Prostate gland (tissue), 2 donors: ENCODE results near the gene ASAP3.

Source experiments
- CTCF ChIP-seq, 4 experiments: fragments of 200-600 bp in 2 of 4; fragments of 450-650 bp in 2 of 4; sonication (generic) in 2 of 4; IDR thresholded peaks; 1 replicate in 3 of 4; 2 replicates in 1 of 4; pipeline ENCODE4 v1.5.1; 2016 to 2019; ENCODE audit warnings: antibody characterized with exemption in 4 of 4, mild to moderate bottlenecking in 2 of 4, moderate library complexity in 2 of 4
- POLR2A ChIP-seq: fragments of 450-650 bp; IDR thresholded peaks from one replicate; pipeline ENCODE4 v1.6.1; 2016; ENCODE audit warnings: antibody characterized with exemption, mild to moderate bottlenecking
- POLR2AphosphoS5 ChIP-seq: sonication (generic); formaldehyde crosslinking; IDR thresholded peaks from one replicate; pipeline ENCODE4 v1.6.1; 2017; ENCODE audit warnings: antibody characterized with exemption

GRCh38 chr1:23530087-23530746 lies 46.2 kb upstream of the ASAP3 start:
- TF ChIP-seq CTCF (IDR thresholded peaks at IDR 0.05) (no peak), POLR2A (no peak), POLR2AphosphoS5 (no peak)
